Head of caudate nucleus (tissue), 42 donors: ENCODE results near the gene DKK3.

Source experiments
- DNase-seq, 42 donors: peaks; one replicate each; pipeline versions ENCODE4 v3.0.0 to v3.0.0-alpha.2; 2020 to 2021; ENCODE audit warnings: mixed read lengths in 7 of 42
- intact Hi-C: fragments of 100-400 bp; cut with DNase I; formaldehyde crosslinking; loops from one replicate; pipeline ENCODE4 v1.15.0; 2022

DKK3 gene

GRCh38 chr11:12042215-12042676 lies 33.8 kb upstream of the DKK3 start:
- DNase-seq: peak in 1 of 42 donors; percentile 12
- intact Hi-C loops: loop anchor here (5.0 to 10.0 kb wide), 2 partner anchors 110 to 237 kb away; no protein-coding TSS in a partner anchor

GRCh38 chr11:12040719-12041118 lies 32.3 kb upstream of the DKK3 start:
- DNase-seq: peak in 1 of 42 donors; percentile 22
- intact Hi-C loops: loop anchor here (5.0 to 10.0 kb wide), 2 partner anchors 108 to 236 kb away; no protein-coding TSS in a partner anchor

GRCh38 chr11:12032968-12033367 lies 24.5 kb upstream of the DKK3 start:
- intact Hi-C loops: no loop called here
- no peak for DNase-seq

GRCh38 chr11:12031856-12032544 lies 23.6 kb upstream of the DKK3 start:
- intact Hi-C loops: no loop called here

GRCh38 chr11:12029738-12030363 lies 21.4 kb upstream of the DKK3 start:
- intact Hi-C loops: no loop called here
- peak in 1 of 42 donors; percentile 35 for DNase-seq

More at GRCh38 chr11:12031856-12032544, 23.6 kb upstream of the DKK3 start:
- no peak for DNase-seq

- intact Hi-C loops: no loop called here
- peak in 1 of 42 donors; percentile 28 for DNase-seq
Measured at GRCh38 chr11:12029119-12029518, 20.7 kb upstream of the DKK3 start.

- DNase-seq: no peak
- intact Hi-C loops: no loop called here
Measured at GRCh38 chr11:12028303-12028702, 19.9 kb upstream of the DKK3 start.

- intact Hi-C loops: no loop called here
- no peak for DNase-seq
Measured at GRCh38 chr11:12026331-12027211, 18.1 kb upstream of the DKK3 start.

GRCh38 chr11:12024254-12024926 lies 16.0 kb upstream of the DKK3 start:
- DNase-seq: no peak
- intact Hi-C loops: no loop called here

- intact Hi-C loops: no loop called here
- DNase-seq: no peak
Measured at GRCh38 chr11:12023015-12023414, 14.6 kb upstream of the DKK3 start.

GRCh38 chr11:12020546-12020945 lies 12.1 kb upstream of the DKK3 start:
- intact Hi-C loops: no loop called here
- DNase-seq: no peak

GRCh38 chr11:12019866-12020416 lies 11.5 kb upstream of the DKK3 start:
- no peak for DNase-seq
- intact Hi-C loops: no loop called here

- DNase-seq: peak in 25 of 42 donors; percentile 39 to 78 (median 59)
- intact Hi-C loops: no loop called here
Measured at GRCh38 chr11:12019337-12019736, 10.9 kb upstream of the DKK3 start.

GRCh38 chr11:12017865-12018453 lies 9.5 kb upstream of the DKK3 start:
- intact Hi-C loops: no loop called here
- DNase-seq: no peak

GRCh38 chr11:12017243-12017678 lies 8.8 kb upstream of the DKK3 start:
- intact Hi-C loops: no loop called here
- no peak for DNase-seq

- intact Hi-C loops: no loop called here
- no peak for DNase-seq
Measured at GRCh38 chr11:12016246-12016645, 7.8 kb upstream of the DKK3 start.

- DNase-seq: no peak
Measured at GRCh38 chr11:12015486-12015885, 7.1 kb upstream of the DKK3 start.

GRCh38 chr11:12013781-12014180 lies 5.4 kb upstream of the DKK3 start:
- DNase-seq: no peak
- intact Hi-C loops: no loop called here

More at GRCh38 chr11:12015486-12015885, 7.1 kb upstream of the DKK3 start:
- intact Hi-C loops: no loop called here
